Astrocyte of the cerebellum (primary cell): Measurements from ENCODE around the gene ZNF613.
"Not testable (repeated sequence)": the region's sequence is repeated elsewhere in the genome, so short reads cannot be mapped to it uniquely, and the experiment has no call there.

Experiments
- DNase-seq: peaks from one replicate; pipeline ENCODE4 v3.0.0-alpha.2; 2011; ENCODE audit warnings: low read depth
- H3K4me3 ChIP-seq: 2 replicates; pipeline ENCODE4 v1.5.1; 2011; ENCODE audit warnings: mild to moderate bottlenecking, low read depth, low read length, moderate library complexity
- CTCF ChIP-seq: IDR thresholded peaks from 2 replicates; pipeline ENCODE4 v1.5.1; 2012; ENCODE audit warnings: low read length, low read depth, moderate library complexity, mild to moderate bottlenecking; ENCODE audit errors: missing control alignments
- in situ Hi-C: cut with HindIII; loops from 2 replicates; pipeline ENCODE4 v1.10.0; 2017; ENCODE audit warnings: low sequenced_read_pairs

ZNF613 gene

GRCh38 chr19:51944798-51945552 lies 17.7 kb downstream of the ZNF613 start:
- H3K4me3 ChIP-seq: no peak overlapping the region
- no peak for DNase-seq
- TF ChIP-seq CTCF: no peak
- in situ Hi-C loops: no loop called here

GRCh38 chr19:51946602-51947001 lies 19.3 kb downstream of the ZNF613 start:
- TF ChIP-seq CTCF: no peak
- H3K4me3 ChIP-seq: no peak overlapping the region
- in situ Hi-C loops: no loop called here
- no peak for DNase-seq

- no peak for TF ChIP-seq CTCF
- in situ Hi-C loops: no loop called here
- peak overlapping the region; percentile 21 for H3K4me3 ChIP-seq
- DNase-seq: no peak
Observed at GRCh38 chr19:51948975-51949374, 21.7 kb downstream of the ZNF613 start.

- DNase-seq, H3K4me3 ChIP-seq, in situ Hi-C loops: not testable (repeated sequence)
Observed at GRCh38 chr19:51957846-51958245, 30.6 kb downstream of the ZNF613 start.

- H3K4me3 ChIP-seq: no peak overlapping the region
- DNase-seq: no peak
- no peak for TF ChIP-seq CTCF
- in situ Hi-C loops: no loop called here
Observed at GRCh38 chr19:51959791-51960190, 32.5 kb downstream of the ZNF613 start.

GRCh38 chr19:51960621-51961233 lies 33.5 kb downstream of the ZNF613 start:
- H3K4me3 ChIP-seq, in situ Hi-C loops, DNase-seq: not testable (repeated sequence)

- no peak for TF ChIP-seq CTCF
- no peak for DNase-seq
- H3K4me3 ChIP-seq: no peak overlapping the region
- in situ Hi-C loops: no loop called here
Observed at GRCh38 chr19:51965583-51965982, 38.3 kb downstream of the ZNF613 start.
